ENCODE data around the gene OLFML3. TPM values are rescaled to one million over a fixed set of nuclear protein-coding genes. Genes with fewer than 3 reads are reported as not detected.

The OLFML3 gene
- total and polyA plus RNA-seq, 4 experiments from 2014 or later, result 0.42 to 0.70 TPM; not detected in 2

GRCh38 chr1:113977906-113978305, 1.4 kb upstream of the OLFML3 start:
- Histone ChIP-seq H3K36me3 (ENCODE audit: insufficient read depth, low read length) (peaks cover 18% of the 10 kb centered on the region), H3K27me3 (ENCODE audit: insufficient read depth, low read length) (no peaks in the 10 kb centered on the region), H3K4me1 (ENCODE audit: insufficient read depth, low read length) (no peaks in the 10 kb centered on the region), H3K27ac (ENCODE audit: low read depth, low read length) (no peak overlapping the region), H3K9me3 (ENCODE audit: control insufficient read depth in 1 of 2, low read length in 2 of 2) (no peaks in the 10 kb centered on the region), H3K4me3 (ENCODE audit: low read length in 2 of 2) (no peak overlapping the region)
- POLR2A ChIA-PET (ENCODE audit: partially characterized antibody), result no interaction called here
- H3K36me3 Mint-ChIP-seq, result peaks cover 14 to 38% of the 10 kb centered on the region in 2 donors
- H3K9me3 Mint-ChIP-seq, result no peaks in the 10 kb centered on the region
- no peaks in the 10 kb centered on the region for H3K27me3 Mint-ChIP-seq
- H3K4me3 Mint-ChIP-seq, result no peak overlapping the region
- CTCF ChIA-PET (ENCODE audit: partially characterized antibody), result interaction anchor here (0.9 to 2.6 kb wide), 8 partner anchors 10 to 582 kb away, joined by 3 to 9 read pairs (median 5); partner anchors contain the start of gene AP4B1
- DNase-seq, result no peak
- intact Hi-C loops (cut with micrococcal nuclease), result loop anchor here (1.0 to 5.0 kb wide), 6 partner anchors 47 to 579 kb away; no protein-coding TSS in a partner anchor
- peak overlapping the region in 4 of 7 donors; percentile 17 to 60 (median 46) for H3K27ac Mint-ChIP-seq
- peaks cover 11 to 41% (median 27%) of the 10 kb centered on the region in 4 donors for H3K4me1 Mint-ChIP-seq

- POLR2A ChIA-PET (ENCODE audit: partially characterized antibody), result no interaction called here
- Histone ChIP-seq H3K4me3 (ENCODE audit: low read length in 2 of 2) (no peak overlapping the region), H3K36me3 (ENCODE audit: insufficient read depth, low read length) (peaks cover 3% of the 10 kb centered on the region), H3K27me3 (ENCODE audit: insufficient read depth, low read length) (no peaks in the 10 kb centered on the region), H3K4me1 (ENCODE audit: insufficient read depth, low read length) (no peaks in the 10 kb centered on the region), H3K27ac (ENCODE audit: low read depth, low read length) (no peak overlapping the region), H3K9me3 (ENCODE audit: control insufficient read depth in 1 of 2, low read length in 2 of 2) (no peaks in the 10 kb centered on the region)
- Mint-ChIP-seq H3K27ac (peak overlapping the region in 1 of 7 donors; percentile 6), H3K4me1 (peaks cover 9 to 36% (median 23%) of the 10 kb centered on the region in 4 donors), H3K9me3 (no peaks in the 10 kb centered on the region), H3K27me3 (no peaks in the 10 kb centered on the region), H3K36me3 (peaks cover 0 to 19% of the 10 kb centered on the region in 2 donors), H3K4me3 (no peak overlapping the region)
- CTCF ChIA-PET (ENCODE audit: partially characterized antibody), result interaction anchor here (0.6 to 2.3 kb wide), 4 partner anchors 9 to 1390 kb away, joined by 3 to 16 read pairs (median 4); no protein-coding TSS in a partner anchor
- no peak for DNase-seq
- intact Hi-C loops (cut with micrococcal nuclease), result no loop called here
Measured at GRCh38 chr1:113980110-113980509, 836 bp downstream of the OLFML3 start.

GRCh38 chr1:113981962-113982931, 3.0 kb downstream of the OLFML3 start:
- Histone ChIP-seq H3K36me3 (ENCODE audit: insufficient read depth, low read length) (no peaks in the 10 kb centered on the region), H3K4me1 (ENCODE audit: insufficient read depth, low read length) (no peaks in the 10 kb centered on the region), H3K4me3 (ENCODE audit: low read length in 2 of 2) (no peak overlapping the region), H3K9me3 (ENCODE audit: control insufficient read depth in 1 of 2, low read length in 2 of 2) (no peaks in the 10 kb centered on the region), H3K27me3 (ENCODE audit: insufficient read depth, low read length) (no peaks in the 10 kb centered on the region), H3K27ac (ENCODE audit: low read depth, low read length) (no peak overlapping the region)
- POLR2A ChIA-PET (ENCODE audit: partially characterized antibody), result no interaction called here
- no peak for DNase-seq
- Mint-ChIP-seq H3K4me3 (no peak overlapping the region), H3K4me1 (peaks cover 1 to 19% (median 10%) of the 10 kb centered on the region in 4 donors), H3K9me3 (no peaks in the 10 kb centered on the region), H3K27ac (peak overlapping the region in 1 of 7 donors; percentile 42), H3K36me3 (peaks cover 0 to 7% of the 10 kb centered on the region in 2 donors), H3K27me3 (no peaks in the 10 kb centered on the region)
- intact Hi-C loops (cut with micrococcal nuclease), result no loop called here
- CTCF ChIA-PET (ENCODE audit: partially characterized antibody), result interaction anchor here (0.7 to 1.7 kb wide), 3 partner anchors 15 to 300 kb away, joined by 3 to 4 read pairs (median 3); no protein-coding TSS in a partner anchor

- POLR2A ChIA-PET (ENCODE audit: partially characterized antibody), result no interaction called here
- Histone ChIP-seq H3K36me3 (ENCODE audit: insufficient read depth, low read length) (no peaks in the 10 kb centered on the region), H3K27me3 (ENCODE audit: insufficient read depth, low read length) (no peaks in the 10 kb centered on the region), H3K4me1 (ENCODE audit: insufficient read depth, low read length) (no peaks in the 10 kb centered on the region), H3K9me3 (ENCODE audit: control insufficient read depth in 1 of 2, low read length in 2 of 2) (no peaks in the 10 kb centered on the region), H3K4me3 (ENCODE audit: low read length in 2 of 2) (no peak overlapping the region), H3K27ac (ENCODE audit: low read depth, low read length) (no peak overlapping the region)
- Mint-ChIP-seq H3K4me1 (peaks cover 1 to 15% (median 9%) of the 10 kb centered on the region in 4 donors), H3K27ac (peak overlapping the region in 1 of 7 donors; percentile 42), H3K4me3 (no peak overlapping the region), H3K27me3 (peaks cover 2% of the 10 kb centered on the region in 2 donors), H3K36me3 (peaks cover 0 to 5% of the 10 kb centered on the region in 2 donors), H3K9me3 (no peaks in the 10 kb centered on the region)
- CTCF ChIA-PET (ENCODE audit: partially characterized antibody), result no interaction called here
- no peak for DNase-seq
- intact Hi-C loops (cut with micrococcal nuclease), result no loop called here
Measured at GRCh38 chr1:113982949-113983348, 3.7 kb downstream of the OLFML3 start.

GRCh38 chr1:113983391-113983790, 4.1 kb downstream of the OLFML3 start:
- CTCF ChIA-PET (ENCODE audit: partially characterized antibody), result no interaction called here
- POLR2A ChIA-PET (ENCODE audit: partially characterized antibody), result no interaction called here
- Histone ChIP-seq H3K27me3 (ENCODE audit: insufficient read depth, low read length) (no peaks in the 10 kb centered on the region), H3K36me3 (ENCODE audit: insufficient read depth, low read length) (no peaks in the 10 kb centered on the region), H3K4me3 (ENCODE audit: low read length in 2 of 2) (no peak overlapping the region), H3K9me3 (ENCODE audit: control insufficient read depth in 1 of 2, low read length in 2 of 2) (no peaks in the 10 kb centered on the region), H3K27ac (ENCODE audit: low read depth, low read length) (no peak overlapping the region), H3K4me1 (ENCODE audit: insufficient read depth, low read length) (no peaks in the 10 kb centered on the region)
- no peak overlapping the region for H3K4me3 Mint-ChIP-seq
- H3K9me3 Mint-ChIP-seq, result no peaks in the 10 kb centered on the region
- no peak for DNase-seq
- H3K36me3 Mint-ChIP-seq, result peaks cover 0 to 5% of the 10 kb centered on the region in 2 donors
- peak overlapping the region in 2 of 7 donors; percentile 15 to 46 for H3K27ac Mint-ChIP-seq
- peaks cover 1 to 11% (median 7%) of the 10 kb centered on the region in 4 donors for H3K4me1 Mint-ChIP-seq
- H3K27me3 Mint-ChIP-seq, result peaks cover 2% of the 10 kb centered on the region in 2 donors
- intact Hi-C loops (cut with micrococcal nuclease), result no loop called here

- Mint-ChIP-seq H3K27me3 (peaks cover 2% of the 10 kb centered on the region in 2 donors), H3K9me3 (no peaks in the 10 kb centered on the region), H3K36me3 (peaks cover 0 to 3% of the 10 kb centered on the region in 2 donors), H3K4me1 (peaks cover 1 to 8% (median 3%) of the 10 kb centered on the region in 4 donors), H3K4me3 (no peak overlapping the region), H3K27ac (peak overlapping the region in 1 of 7 donors; percentile 46)
- Histone ChIP-seq H3K36me3 (ENCODE audit: insufficient read depth, low read length) (no peaks in the 10 kb centered on the region), H3K4me3 (ENCODE audit: low read length in 2 of 2) (no peak overlapping the region), H3K27me3 (ENCODE audit: insufficient read depth, low read length) (no peaks in the 10 kb centered on the region), H3K4me1 (ENCODE audit: insufficient read depth, low read length) (no peaks in the 10 kb centered on the region), H3K27ac (ENCODE audit: low read depth, low read length) (no peak overlapping the region), H3K9me3 (ENCODE audit: control insufficient read depth in 1 of 2, low read length in 2 of 2) (no peaks in the 10 kb centered on the region)
- CTCF ChIA-PET (ENCODE audit: partially characterized antibody), result no interaction called here
- DNase-seq, result no peak
- intact Hi-C loops (cut with micrococcal nuclease), result loop anchor here (2.0 kb wide), 1 partner anchor 297 kb away; no protein-coding TSS in a partner anchor
- POLR2A ChIA-PET (ENCODE audit: partially characterized antibody), result no interaction called here
Measured at GRCh38 chr1:113983826-113984225, 4.6 kb downstream of the OLFML3 start.

- Histone ChIP-seq H3K9me3 (ENCODE audit: control insufficient read depth in 1 of 2, low read length in 2 of 2) (no peaks in the 10 kb centered on the region), H3K36me3 (ENCODE audit: insufficient read depth, low read length) (no peaks in the 10 kb centered on the region), H3K4me1 (ENCODE audit: insufficient read depth, low read length) (no peaks in the 10 kb centered on the region), H3K27me3 (ENCODE audit: insufficient read depth, low read length) (no peaks in the 10 kb centered on the region), H3K27ac (ENCODE audit: low read depth, low read length) (no peak overlapping the region), H3K4me3 (ENCODE audit: low read length in 2 of 2) (no peak overlapping the region)
- no peak for DNase-seq
- no peak overlapping the region for H3K4me3 Mint-ChIP-seq
- CTCF ChIA-PET (ENCODE audit: partially characterized antibody), result interaction anchor here (1.0 kb wide), 1 partner anchor 303 kb away, joined by 3 read pairs; no protein-coding TSS in a partner anchor
- POLR2A ChIA-PET (ENCODE audit: partially characterized antibody), result no interaction called here
- H3K27me3 Mint-ChIP-seq, result peaks cover 2% of the 10 kb centered on the region in 2 donors
- H3K9me3 Mint-ChIP-seq, result no peaks in the 10 kb centered on the region
- peaks cover 0 to 3% (median 1%) of the 10 kb centered on the region in 4 donors for H3K4me1 Mint-ChIP-seq
- intact Hi-C loops (cut with micrococcal nuclease), result loop anchor here (2.0 kb wide), 1 partner anchor 296 kb away; no protein-coding TSS in a partner anchor
- H3K27ac Mint-ChIP-seq, result peak overlapping the region in 1 of 7 donors; percentile 39
- peaks cover 0 to 2% of the 10 kb centered on the region in 2 donors for H3K36me3 Mint-ChIP-seq
Measured at GRCh38 chr1:113984710-113985109, 5.4 kb downstream of the OLFML3 start.
